GM21515 (cell line): ENCODE measurements around the gene IZUMO4.

Experiments
- ATAC-seq: cut with Tn5 transposase; IDR thresholded peaks from one replicate; pipeline ENCODE4 v1.9.1; 2021; ENCODE audit not compliant: unreplicated experiment

Gene IZUMO4

DNA sequence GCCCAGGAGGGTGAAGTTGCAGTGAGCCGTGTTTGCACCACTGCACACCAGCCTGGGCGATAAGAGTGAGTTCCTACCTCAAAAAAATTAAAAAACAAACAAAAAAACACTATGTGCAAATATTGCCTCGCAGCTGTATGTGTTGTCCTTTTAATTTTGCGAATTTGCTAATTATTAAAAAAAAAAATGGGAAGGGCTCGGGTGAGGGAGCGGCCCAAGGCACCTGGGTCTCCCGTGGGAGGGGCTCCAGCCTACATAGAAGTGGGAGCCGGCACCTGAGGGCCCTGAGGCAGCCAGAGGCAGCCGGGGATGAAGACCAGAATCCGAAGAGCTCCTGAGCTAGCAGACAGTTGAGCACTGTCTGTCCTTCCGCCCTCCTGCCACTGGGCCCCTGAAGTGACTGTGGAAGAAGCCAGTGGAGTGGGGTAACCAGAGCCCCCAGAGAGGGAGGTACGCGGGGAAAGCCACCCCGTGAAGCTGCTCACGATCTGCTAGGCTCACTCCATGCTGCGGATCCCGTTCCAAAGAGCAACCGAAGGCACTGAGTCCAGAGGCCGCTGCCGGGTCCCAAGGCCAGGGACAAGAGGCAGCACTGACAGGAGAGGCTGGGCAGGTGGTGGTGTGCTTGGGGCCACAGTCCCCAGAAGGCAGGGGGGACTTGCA is 6.5 kb downstream of the IZUMO4 start:
- ATAC-seq = no peak

DNA sequence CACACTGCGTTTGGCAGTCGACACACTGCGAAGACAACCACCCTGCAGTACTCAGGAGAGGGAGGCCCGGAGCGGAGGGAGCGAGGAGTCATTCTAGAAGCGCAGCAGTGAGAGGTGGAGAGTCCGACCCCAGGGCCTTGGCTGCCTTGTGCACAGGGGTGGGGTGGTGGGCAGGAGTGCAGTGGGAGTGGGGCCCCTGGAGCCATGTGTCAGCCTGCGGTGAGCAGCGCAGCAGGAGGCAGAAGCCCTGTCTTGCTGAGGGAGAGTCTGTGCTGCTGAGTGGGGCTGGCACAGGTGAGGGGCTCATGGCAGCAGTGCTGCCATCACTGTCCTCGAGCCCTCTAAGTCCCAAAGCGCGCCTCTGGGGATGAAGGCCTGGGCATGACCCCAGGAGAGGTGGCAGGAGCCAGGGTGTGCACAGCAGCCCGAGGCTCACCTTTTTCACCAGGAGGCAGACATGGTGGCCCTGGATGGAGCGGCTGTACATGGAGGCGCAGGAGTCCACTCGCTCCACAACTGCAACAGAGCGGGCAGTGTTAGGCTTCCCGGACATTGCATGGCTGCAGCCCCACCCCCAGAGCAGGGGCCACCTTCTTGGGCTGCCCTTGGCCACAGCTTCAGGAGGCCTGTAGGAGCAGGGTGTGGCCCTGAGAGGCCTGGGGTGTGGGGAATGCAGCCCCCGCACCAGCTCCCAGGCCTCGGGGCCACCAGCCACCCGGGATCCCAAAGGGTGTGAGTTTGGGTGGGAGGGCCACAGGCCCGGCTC is 11.7 kb downstream of the IZUMO4 start:
- no peak for ATAC-seq

DNA sequence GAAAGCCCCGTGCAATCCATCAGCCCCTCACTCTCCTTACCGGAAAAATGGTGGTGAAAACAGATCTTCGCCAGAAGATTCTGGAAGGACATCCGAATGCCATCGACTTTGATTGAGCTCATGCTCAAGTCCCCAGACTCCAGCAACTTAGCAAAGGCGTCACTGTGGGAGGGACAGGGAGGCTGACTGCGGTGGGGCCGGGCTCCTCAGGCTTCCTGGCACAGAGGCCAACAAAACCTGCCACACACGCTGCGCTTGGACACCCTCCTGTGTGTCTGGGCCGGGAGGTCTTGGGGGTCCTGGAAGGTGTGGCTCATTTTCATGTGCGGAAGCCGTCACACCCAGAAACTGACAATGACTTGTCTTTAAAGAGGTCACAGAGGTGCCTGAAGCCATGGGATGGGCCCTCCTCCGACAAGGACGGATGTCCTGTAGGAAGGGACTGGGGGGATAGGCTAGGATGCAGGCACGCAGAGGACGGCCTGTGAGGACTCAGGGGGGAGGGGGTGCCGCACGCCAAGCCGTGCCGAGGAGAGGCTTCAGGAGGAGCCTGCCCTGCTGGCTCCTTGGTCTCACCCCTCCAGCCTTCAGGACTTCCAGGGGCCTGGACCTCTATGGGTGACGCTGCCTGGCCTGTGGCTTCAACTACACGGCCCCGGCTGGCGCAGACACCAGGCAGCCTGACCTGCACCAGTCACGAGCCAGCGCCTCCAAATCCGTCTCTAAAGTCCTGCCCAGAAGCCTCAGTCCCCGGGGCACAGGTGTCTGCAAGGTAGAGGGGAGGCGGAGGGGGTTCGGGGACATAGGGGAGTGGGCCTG is 12.5 kb downstream of the IZUMO4 start:
- ATAC-seq = no peak

DNA sequence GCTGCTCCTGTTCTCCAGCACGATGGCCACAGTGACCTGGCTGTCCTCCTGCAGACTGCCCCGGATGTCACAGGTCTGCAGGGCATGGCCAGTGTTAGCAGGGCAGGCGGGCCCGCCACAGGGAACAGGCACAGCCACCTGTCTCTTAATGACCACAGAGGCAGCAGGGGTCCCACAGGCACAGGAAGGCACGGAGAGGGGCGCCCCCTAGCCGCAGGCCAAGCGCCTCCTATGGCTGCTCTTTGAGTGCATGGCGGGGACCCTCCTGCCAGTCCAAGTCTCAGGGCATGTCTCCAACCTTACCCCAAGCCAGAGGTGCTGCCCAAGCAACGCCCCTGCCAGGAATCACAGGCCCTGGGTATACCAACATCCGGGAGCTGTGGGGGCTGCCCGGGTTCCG is 14.1 kb downstream of the IZUMO4 start:
- ATAC-seq = no peak

DNA sequence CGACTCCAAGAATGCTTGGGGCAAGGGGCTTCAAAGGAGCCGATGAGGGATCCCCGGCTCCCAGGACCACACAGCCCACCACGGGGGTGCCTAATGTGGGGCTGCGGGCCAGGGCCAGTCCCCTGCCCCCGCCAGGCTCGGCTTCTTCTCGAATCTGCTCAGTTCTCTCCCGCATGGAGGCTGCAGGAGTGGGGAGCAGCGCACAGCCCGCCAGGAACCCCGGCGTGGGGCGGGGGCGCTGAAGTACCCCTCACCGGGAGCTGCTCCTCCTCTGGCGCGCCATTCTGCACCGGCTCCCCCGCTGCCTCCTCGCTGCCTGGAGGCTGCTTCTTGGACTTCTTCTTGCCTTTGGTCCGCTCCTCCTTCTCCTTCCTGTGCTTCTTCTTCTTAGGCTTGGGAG is 14.7 kb downstream of the IZUMO4 start:
- no peak for ATAC-seq

DNA sequence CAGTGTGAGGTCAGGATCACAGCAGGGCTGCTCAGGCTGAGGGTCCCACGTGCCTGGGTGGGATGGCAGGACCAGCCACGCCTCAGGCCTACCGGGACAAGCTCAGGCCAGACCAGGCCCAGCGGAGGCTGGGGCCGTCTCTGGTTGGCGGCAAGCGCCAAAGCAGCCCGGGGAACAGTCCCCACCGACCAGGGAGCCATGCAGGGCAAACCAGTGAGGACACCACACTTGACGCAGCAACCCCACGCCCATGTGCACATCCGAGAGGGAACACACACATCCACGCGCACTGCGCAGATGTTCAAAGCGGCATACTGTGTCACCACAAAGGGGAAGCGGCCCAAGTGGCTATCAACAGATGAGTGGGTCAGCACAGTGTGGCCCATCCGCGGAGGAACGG is 15.2 kb downstream of the IZUMO4 start:
- no peak for ATAC-seq

DNA sequence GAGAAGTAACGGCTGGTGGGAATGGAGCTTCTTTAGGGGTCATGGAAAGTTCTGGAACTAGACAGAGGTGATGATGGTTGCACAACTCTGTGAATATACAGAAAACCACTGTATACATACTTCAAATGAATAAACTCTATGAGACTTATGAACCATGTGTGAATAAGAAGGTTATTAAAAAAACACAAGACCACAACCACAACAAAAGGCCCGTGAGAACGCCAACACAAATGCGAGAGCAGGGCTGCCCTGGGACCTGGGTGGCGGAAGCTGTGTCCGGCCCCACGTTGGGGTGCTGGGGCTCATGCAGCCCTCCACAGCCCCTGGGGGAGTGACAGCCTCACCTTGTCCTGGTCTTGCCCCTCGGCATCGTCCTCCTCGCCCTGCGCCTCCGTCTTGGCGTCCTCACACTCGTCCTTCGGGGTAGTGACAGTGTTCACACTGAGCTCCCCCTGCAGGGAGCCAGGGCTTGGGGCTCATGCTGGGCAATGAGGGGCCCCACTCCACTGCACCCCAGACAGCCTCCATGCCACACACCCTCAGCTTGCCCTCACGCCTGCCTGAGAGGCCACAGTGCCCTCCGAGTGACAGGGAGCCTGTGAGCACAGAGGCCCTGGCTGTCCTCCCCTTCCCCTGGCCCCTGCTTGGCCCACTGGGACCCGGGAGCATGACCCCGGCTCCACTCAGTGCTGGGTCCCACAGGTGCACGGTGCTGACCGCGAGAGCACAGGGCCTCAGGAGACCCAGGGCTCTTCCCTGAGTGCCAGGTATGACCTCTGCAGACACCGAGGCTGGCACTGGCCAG is 16.0 kb downstream of the IZUMO4 start:
- ATAC-seq = no peak

DNA sequence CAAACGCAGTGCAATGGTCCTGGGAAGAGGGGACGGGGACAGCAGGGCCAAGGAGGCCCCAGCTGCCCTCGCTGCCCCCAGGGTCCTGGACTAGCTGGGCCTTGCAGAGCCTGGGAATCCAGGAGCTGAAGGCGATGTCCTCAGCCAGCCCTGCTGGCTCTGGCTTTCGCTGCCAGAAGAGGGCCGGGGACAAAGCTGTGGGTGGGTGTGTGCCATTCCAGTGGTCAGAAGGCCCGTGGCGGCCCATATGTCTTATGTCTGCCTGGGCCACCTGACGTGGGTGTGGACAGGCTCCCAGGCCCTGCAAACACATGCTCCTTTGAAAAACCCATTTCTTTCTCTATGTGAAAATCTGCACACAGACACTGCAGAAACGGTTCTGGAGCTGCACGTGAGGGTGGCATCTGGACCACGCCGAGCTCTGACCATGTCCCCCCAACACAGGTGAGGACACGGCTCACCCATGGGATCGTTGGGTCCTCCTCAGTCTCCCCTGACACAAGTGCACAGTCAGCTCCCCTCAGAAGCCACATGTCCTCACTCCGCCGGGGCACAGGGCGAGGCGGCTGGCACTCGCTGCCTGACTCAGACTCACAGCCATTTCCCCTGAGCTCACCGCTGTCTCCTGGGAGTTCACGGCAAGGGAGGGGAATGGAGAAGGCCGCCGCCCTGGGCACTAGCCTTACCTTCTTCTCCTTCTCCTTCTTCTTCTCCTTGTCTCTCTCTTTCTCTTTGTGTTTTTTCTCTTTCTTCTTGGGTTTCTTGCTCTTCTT is 16.9 kb downstream of the IZUMO4 start:
- no peak for ATAC-seq

DNA sequence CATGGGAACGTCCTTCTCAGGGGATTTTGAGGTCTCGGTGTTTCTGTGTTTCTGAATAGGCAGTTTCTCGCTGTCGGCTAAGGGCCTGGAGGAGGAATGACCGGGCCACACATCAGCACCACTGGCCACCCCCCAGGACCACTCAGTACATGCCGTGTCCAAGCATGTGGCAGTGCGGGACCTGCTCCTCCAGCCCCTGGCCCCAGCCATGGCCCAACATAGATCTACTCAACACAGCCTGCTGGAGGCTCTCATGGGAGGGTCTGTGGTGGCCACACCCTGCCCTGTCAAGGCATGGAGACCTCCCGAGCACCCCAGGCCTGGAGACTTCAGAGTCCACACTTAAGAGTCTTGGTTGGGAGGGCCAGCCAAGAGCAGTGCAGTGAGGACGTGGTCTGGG is 17.5 kb downstream of the IZUMO4 start:
- ATAC-seq = no peak

DNA sequence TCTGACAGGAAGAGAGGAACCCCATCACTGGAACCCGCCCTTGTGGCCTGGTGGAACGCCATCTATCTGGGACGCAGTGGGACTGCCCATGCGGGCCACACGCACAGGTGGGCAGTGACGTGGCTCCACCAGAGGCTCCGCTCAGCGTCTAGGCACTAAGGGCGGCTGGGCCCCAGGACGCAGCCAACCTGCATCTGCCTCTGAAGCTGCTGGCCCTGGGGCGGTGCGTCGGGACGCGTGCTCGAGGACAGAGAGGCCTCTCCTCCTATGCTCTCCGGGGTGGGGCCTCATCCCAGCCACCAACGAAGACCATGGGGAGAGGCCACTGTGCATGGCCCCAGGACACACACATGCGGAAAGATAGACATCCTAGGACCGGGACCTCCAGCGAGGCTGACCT is 18.1 kb downstream of the IZUMO4 start:
- no peak for ATAC-seq

DNA sequence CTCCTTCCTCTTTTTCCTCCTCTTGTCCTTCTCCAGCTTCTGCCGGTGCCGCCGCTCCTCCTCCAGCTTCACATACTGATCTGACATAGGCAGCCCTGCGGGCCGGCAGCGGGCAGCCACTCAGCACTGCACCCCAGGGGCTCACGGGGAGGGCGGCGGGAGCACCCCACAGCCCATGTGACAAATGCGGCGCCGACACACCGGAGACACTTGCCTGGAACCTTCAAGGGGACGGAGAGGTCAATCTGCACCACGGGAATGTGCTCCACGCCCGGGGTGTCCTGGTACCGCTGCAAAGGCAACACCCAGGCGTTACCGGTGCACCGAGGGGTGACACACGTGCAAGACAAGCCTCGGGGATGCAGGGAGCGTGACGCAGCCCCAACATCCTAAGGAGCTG is 18.6 kb downstream of the IZUMO4 start:
- no peak for ATAC-seq

DNA sequence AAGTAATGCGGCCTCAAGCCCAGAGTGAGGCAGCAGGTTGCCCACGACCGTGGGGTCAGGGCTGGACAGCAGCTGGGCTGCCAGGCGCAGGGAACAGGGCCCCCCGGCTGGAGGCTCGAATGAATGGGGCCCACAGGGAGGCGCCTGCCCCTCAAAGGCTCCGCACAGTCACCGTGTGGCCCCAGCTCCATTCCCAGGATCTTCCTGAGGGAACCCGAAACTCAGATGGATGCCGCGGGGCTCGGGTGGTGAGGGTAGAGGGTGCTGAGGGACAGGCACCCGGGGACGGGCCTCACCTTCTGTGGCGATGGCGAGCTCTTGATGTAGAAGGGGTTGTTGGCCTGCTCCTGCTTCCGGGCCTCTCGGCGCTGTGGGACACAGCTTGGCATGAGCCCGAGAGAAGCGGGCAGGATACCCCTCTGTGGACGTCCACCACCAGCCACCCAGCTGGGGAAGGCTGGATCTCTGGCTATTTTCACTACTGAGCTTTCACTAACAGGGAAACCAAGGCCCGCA is 19.3 kb downstream of the IZUMO4 start:
- no peak for ATAC-seq

DNA sequence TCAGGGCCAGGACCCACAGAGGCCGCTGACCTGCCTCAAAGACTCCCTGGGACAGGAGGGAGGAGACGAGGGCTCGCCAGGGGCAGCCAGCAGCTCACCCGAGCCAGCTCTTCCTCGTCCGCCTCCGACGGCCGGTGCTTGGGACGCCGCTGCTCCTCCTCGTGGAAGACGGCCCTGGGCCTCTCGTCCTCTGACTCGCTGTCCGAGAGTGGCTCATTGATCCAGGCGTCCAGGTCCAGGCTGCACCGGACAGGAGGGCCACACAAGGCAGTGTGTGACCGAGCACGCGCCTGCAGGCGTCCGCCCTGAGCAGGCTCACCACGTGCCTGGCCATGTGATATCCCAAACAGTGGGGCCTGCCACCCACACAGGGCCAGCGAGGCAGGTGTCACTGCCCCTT is 19.8 kb downstream of the IZUMO4 start:
- ATAC-seq = no peak

DNA sequence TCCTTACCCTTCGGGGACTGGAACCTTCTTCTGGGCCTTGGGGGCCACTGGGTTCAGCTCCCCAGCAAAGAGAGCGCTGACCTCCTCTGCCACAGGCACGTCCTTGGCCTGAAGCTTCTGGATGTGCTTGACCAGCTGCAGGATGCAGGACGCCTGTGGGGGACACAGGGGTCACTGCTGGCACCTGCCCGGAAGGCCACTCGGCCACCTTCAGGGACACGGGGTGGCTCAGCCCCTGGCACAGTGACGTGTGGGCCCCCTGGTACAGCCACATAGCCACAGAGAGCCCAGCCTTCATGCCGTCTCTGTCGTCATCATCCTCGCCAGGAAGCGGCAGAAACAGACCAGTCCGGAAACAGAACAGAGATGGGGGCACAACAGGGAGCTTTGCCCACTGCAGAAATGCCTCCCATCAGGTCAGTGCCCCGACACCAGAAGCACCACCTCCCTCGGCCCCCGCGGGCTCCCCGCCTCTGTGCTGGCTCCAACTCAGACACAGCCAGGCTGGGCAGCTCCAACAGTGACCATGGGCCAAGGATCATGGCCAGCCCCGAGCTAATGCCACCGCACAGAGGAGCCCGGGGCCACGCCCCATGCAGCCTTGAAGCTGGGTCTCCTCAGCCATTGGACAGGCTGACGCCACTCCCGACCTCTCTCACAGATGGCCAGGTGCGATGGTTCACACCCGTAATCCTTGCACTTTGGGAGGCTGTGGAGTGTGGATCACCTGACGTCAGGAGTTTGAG is 20.7 kb downstream of the IZUMO4 start:
- ATAC-seq = no peak

DNA sequence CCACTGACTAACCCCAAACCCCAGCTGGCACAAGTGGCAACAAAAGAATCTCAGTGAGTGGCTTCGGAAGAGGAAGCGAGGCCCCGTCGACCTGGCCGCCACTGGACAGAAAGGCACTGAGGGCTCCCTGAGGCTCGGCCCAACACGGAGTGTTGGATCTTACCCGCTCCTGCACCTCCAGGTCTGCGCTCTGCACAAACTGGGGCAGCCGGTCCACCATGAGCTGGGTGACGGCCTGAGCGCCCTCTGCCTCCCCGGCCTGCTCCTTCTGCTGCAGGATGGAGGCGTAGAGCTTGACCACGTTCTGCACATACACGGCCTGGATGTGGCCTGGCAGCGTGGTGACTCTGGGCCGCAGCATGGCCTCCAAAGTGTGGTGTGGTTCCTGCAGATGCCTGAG is 21.7 kb downstream of the IZUMO4 start:
- no peak for ATAC-seq

DNA sequence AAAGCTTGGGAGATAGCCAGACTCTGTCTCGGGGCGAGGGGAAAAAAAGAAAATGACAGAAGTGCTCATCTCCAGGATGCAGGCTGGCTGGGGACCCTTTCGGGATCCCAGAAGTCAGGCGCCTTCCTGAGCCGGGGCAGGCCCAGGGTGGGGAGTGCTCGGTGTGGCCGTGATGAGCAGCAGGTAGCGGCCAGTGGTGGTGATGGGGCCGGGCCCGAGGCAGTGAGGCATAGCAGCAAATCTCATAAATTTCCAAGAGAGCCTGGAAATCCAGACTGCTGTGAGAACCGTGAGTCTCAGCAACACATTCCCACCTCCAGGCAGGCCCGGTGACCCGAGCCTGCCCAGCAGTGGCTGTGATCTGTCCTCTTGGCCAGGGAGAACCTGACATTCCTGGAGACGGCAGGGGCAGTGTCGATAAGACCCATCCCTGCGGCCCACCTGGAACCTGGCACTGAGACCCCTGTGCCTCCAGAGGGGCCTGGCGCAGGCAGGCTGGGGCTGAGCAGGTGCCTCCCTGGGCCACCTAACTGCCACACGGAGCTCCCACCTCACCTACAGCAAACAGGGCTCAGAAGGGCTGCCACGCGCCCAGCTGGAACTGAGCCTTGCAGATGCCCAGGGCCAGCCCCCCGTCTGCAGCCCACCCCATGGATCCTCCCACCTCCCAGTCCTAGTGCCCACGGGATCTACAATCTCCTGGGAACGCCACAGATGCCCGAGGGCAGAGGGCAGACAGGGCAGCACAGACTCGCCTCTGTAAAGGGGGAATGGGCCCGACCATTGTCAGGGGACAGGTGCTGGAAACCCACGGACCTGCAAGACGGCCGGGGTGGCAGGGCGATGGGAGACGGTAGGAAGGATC is 23.4 kb downstream of the IZUMO4 start:
- no peak for ATAC-seq

DNA sequence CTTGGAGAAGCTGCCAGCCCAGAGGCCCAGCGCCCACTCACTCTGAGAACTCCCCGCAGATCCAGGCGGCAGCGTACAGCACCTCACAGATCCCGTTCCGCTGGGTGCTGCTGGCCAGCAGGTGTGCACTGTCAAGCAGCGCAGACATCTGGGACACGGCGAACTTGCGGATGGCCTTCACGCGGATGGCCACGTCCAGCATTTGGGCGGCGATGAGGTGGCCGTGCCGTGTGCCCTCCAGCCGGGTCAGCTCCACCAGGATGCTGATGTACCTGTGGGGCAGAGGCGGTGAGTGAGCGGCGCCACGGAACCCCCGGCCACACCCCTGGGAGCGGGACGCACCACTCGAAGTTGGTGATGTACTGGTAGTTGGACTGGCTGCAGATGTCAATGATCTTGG is 24.1 kb downstream of the IZUMO4 start:
- ATAC-seq = no peak

DNA sequence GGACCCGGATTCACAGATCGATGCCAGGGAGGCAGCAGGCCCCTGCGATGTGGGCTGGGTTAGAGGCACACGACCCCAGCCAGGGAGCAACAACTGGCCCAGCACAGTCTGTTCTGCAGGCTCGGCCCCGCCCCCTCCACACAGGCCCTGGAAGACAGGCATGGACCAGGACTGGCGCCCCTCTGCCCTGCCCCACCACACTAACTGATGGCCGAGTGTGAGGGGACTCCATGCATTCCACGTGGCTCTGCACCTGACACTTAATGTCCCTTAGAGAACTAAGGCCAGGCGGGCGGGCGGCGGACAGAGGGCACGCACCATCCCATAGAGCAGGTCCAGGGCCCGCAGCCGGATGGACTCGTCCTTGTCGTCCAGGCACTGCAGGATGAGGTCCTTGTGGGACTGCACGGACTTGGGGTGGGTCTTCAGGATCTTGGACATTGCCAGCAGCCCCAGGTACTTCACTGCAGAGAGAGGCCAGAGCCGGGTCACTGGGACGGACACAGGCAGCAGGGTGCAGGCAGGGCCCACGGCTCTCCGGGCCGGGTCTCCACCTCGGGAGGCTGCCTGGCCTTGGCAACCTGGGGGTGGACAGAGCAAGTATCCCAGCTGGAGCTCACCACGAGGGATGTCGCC is 24.8 kb downstream of the IZUMO4 start:
- no peak for ATAC-seq
